Right lobe of liver (tissue), 4 donors: ENCODE measurements around the gene RPL39L.
"Not testable (repeated sequence)": the region's sequence is repeated elsewhere in the genome, so short reads cannot be mapped to it uniquely, and the experiment has no call there.

ENCODE experiments used
- CTCF ChIP-seq, 4 donors: fragments of 200-600 bp in 3 of 4; fragments of 450-650 bp in 1 of 4; IDR thresholded peaks; one replicate each; pipeline versions ENCODE4 v1.5.1 to v1.8.0; 2016 to 2022; ENCODE audit warnings: antibody characterized with exemption in 4 of 4, mild to moderate bottlenecking in 2 of 4
- POLR2A ChIP-seq: fragments of 450-650 bp; IDR thresholded peaks from one replicate; pipeline ENCODE4 v1.6.1; 2017; ENCODE audit warnings: antibody characterized with exemption, mild to moderate bottlenecking
- donor health status: DM: no; HTN: no; CAD: no.
- donor health status: DM: no; HTN: no; CAD: no.
- donor health status: DM: no; HTN: yes; CAD: no.

GRCh38 chr3:187133181-187133580, 6.1 kb downstream of the RPL39L start:
- not testable (repeated sequence) for TF ChIP-seq POLR2A; CTCF (IDR thresholded peaks at IDR 0.05)
